A549 (cell line): ENCODE data around the gene BCAS4.

Experiments
- BCL3 ChIP-seq: fragments of >200 bp; sonication (Bioruptor Twin); formaldehyde crosslinking; IDR thresholded peaks from 3 replicates; pipeline ENCODE4 v1.6.1; 2016
- BHLHE40 ChIP-seq: IDR thresholded peaks from 2 replicates; pipeline ENCODE4 v1.6.1; 2012; ENCODE audit warnings: low read depth, low read length, inconsistent platforms
- CEBPB ChIP-seq, 2 experiments: fragments of >200 bp in 1 of 2; sonication (Bioruptor Twin) in 1 of 2; formaldehyde crosslinking in 1 of 2; IDR thresholded peaks; 2 replicates each; pipeline ENCODE4 v1.6.1; 2012 to 2016
- CHD2 ChIP-seq: fragments of 150-350 bp; IDR thresholded peaks from 2 replicates; pipeline ENCODE4 v1.6.1; 2014; ENCODE audit warnings: low read length; ENCODE audit not compliant: partially characterized antibody
- CTCF ChIP-seq: fragments of >200 bp; sonication (Bioruptor Twin); formaldehyde crosslinking; IDR thresholded peaks from 3 replicates; pipeline ENCODE4 v1.5.1; 2016
- EP300 ChIP-seq, 2 experiments: fragments of >200 bp; sonication (Bioruptor Twin); formaldehyde crosslinking; IDR thresholded peaks; 2 replicates in 1 of 2; 3 replicates in 1 of 2; pipeline ENCODE4 v1.6.1; 2016 to 2017
- MAZ ChIP-seq: fragments of 150-350 bp; IDR thresholded peaks from 2 replicates; pipeline ENCODE4 v1.6.1; 2014; ENCODE audit warnings: antibody characterized with exemption, low read depth, low read length, borderline replicate concordance
- PBX3 ChIP-seq: IDR thresholded peaks from 2 replicates; pipeline ENCODE4 v1.6.1; 2012
- PHF8 ChIP-seq: fragments of 200-600 bp; sonication (generic); IDR thresholded peaks from 2 replicates; pipeline ENCODE4 v1.6.1; 2016; ENCODE audit warnings: low read depth, mild to moderate bottlenecking, antibody characterized with exemption, moderate library complexity, borderline replicate concordance
- POLR2A ChIP-seq: IDR thresholded peaks from 2 replicates; pipeline ENCODE4 v1.6.1; 2012; ENCODE audit warnings: mild to moderate bottlenecking, low read length
- RNF2 ChIP-seq: fragments of 200-600 bp; sonication (generic); IDR thresholded peaks from 2 replicates; pipeline ENCODE4 v1.6.1; 2016; ENCODE audit warnings: low read depth, mild to moderate bottlenecking, antibody characterized with exemption, moderate library complexity, borderline replicate concordance
- SMC3 ChIP-seq: fragments of >200 bp; sonication (Bioruptor Twin); formaldehyde crosslinking; IDR thresholded peaks from 3 replicates; pipeline ENCODE4 v1.6.1; 2018; ENCODE audit warnings: inconsistent platforms
- USF2 ChIP-seq: fragments of 450-650 bp; IDR thresholded peaks from 2 replicates; pipeline ENCODE4 v1.6.1; 2014; ENCODE audit warnings: antibody characterized with exemption

- no peak for TF ChIP-seq POLR2A
- no peak for TF ChIP-seq SMC3
- no peak for TF ChIP-seq CHD2
- no peak for TF ChIP-seq CTCF
- no peak for TF ChIP-seq PBX3
- no peak for TF ChIP-seq CEBPB (IDR thresholded peaks at IDR 0.05)
- no peak for TF ChIP-seq RNF2
- TF ChIP-seq PHF8 = no peak
- TF ChIP-seq BHLHE40 = no peak
- no peak for TF ChIP-seq BCL3
- TF ChIP-seq EP300 (IDR thresholded peaks at IDR 0.05) = no peak
- TF ChIP-seq USF2 = no peak
- no peak for TF ChIP-seq MAZ
Measured at GRCh38 chr20:50873585-50873984, 78.7 kb downstream of the BCAS4 start.
